Measurements from ENCODE around the gene PER3. TPM values are rescaled to one million over a fixed set of nuclear protein-coding genes. Genes with fewer than 3 reads are reported as not detected.

The PER3 gene
- total RNA-seq, 2 donors from 2014 or later: 11.7 to 17.8 TPM

GRCh38 chr1:7755448-7755847 is 28.6 kb upstream of the PER3 start:
- Histone ChIP-seq H3K4me3 (no peak overlapping the region), H3K27me3 (no peaks in the 10 kb centered on the region), H3K9me3 (no peaks in the 10 kb centered on the region), H3K36me3 (no peaks in the 10 kb centered on the region), H3K4me1 (peaks cover 0 to 4% of the 10 kb centered on the region in 2 donors), H3K27ac (no peak overlapping the region)
- TF ChIP-seq, protein P1, sequence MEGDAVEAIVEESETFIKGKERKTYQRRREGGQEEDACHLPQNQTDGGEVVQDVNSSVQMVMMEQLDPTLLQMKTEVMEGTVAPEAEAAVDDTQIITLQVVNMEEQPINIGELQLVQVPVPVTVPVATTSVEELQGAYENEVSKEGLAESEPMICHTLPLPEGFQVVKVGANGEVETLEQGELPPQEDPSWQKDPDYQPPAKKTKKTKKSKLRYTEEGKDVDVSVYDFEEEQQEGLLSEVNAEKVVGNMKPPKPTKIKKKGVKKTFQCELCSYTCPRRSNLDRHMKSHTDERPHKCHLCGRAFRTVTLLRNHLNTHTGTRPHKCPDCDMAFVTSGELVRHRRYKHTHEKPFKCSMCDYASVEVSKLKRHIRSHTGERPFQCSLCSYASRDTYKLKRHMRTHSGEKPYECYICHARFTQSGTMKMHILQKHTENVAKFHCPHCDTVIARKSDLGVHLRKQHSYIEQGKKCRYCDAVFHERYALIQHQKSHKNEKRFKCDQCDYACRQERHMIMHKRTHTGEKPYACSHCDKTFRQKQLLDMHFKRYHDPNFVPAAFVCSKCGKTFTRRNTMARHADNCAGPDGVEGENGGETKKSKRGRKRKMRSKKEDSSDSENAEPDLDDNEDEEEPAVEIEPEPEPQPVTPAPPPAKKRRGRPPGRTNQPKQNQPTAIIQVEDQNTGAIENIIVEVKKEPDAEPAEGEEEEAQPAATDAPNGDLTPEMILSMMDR (IDR thresholded peaks at IDR 0.05): no peak
- DNase-seq (ENCODE audit: low spot score): no peak

DNA sequence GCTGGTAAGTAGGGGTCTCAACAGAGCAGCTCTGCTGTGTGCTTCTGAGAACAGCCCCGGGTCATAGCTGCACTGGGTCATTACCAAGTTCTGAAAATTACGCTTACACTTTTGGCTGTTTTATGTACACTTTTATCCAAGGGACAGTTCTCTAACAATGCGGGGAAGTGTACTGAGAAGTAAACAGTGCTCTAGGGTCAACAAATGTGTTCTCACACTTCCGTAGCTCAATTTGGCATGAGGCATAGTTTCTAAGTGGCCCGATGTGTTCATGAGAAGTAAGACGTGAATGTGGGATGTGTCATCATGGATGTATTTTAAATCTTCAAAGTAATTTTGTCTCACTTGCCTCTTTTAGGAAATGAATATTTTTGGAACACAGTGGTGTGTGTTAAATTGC is 23.8 kb upstream of the PER3 start:
- Histone ChIP-seq H3K9me3 (no peaks in the 10 kb centered on the region), H3K4me1 (peaks cover 0 to 9% of the 10 kb centered on the region in 2 donors), H3K27ac (peak overlapping the region in 1 of 2 donors; percentile 62), H3K36me3 (no peaks in the 10 kb centered on the region), H3K27me3 (no peaks in the 10 kb centered on the region), H3K4me3 (no peak overlapping the region)
- DNase-seq (ENCODE audit: low spot score): no peak
- TF ChIP-seq, protein P1 (IDR thresholded peaks at IDR 0.05): no peak

- Histone ChIP-seq H3K27ac (peak overlapping the region in 1 of 2 donors; percentile 62), H3K36me3 (no peaks in the 10 kb centered on the region)
- TF ChIP-seq, protein P1 (IDR thresholded peaks at IDR 0.05): no peak
Measured at GRCh38 chr1:7761103-7761502, 23.0 kb upstream of the PER3 start.

GRCh38 chr1:7767176-7767575 is 16.9 kb upstream of the PER3 start:
- Histone ChIP-seq H3K9me3 (no peaks in the 10 kb centered on the region), H3K4me3 (no peak overlapping the region), H3K36me3 (no peaks in the 10 kb centered on the region), H3K27me3 (no peaks in the 10 kb centered on the region), H3K27ac (no peak overlapping the region), H3K4me1 (peaks cover 0 to 6% of the 10 kb centered on the region in 2 donors)
- TF ChIP-seq, protein P1 (IDR thresholded peaks at IDR 0.05): no peak
- no peak for DNase-seq (ENCODE audit: low spot score)

More at GRCh38 chr1:7761103-7761502, 23.0 kb upstream of the PER3 start:
- no peaks in the 10 kb centered on the region for H3K9me3 ChIP-seq
- H3K4me1 ChIP-seq: peaks cover 0 to 9% of the 10 kb centered on the region in 2 donors
- DNase-seq (ENCODE audit: low spot score): no peak
- no peak overlapping the region for H3K4me3 ChIP-seq
- H3K27me3 ChIP-seq: no peaks in the 10 kb centered on the region

- Histone ChIP-seq H3K9me3 (no peaks in the 10 kb centered on the region), H3K4me3 (no peak overlapping the region), H3K27me3 (no peaks in the 10 kb centered on the region), H3K36me3 (peaks cover 4% of the 10 kb centered on the region), H3K27ac (no peak overlapping the region), H3K4me1 (peaks cover 0 to 15% of the 10 kb centered on the region in 2 donors)
- TF ChIP-seq, protein P1 (IDR thresholded peaks at IDR 0.05): no peak
- no peak for DNase-seq (ENCODE audit: low spot score)
Measured at GRCh38 chr1:7768583-7768982, 15.5 kb upstream of the PER3 start.
